OCI-LY7 (cell line): ENCODE results near the gene CD2BP2.

Experiments used
- EZH2phosphoT487 ChIP-seq: fragments of 200-600 bp; sonication (generic); IDR thresholded peaks from 2 replicates; pipeline ENCODE4 v1.6.1; 2018; ENCODE audit warnings: low read depth, borderline replicate concordance, mild to moderate bottlenecking, mixed run types, antibody characterized with exemption, low read length, moderate library complexity, mixed read lengths
- TF ChIP-seq, protein P1 (sequence below): fragments of 200-600 bp; sonication (generic); conservative IDR thresholded peaks from 2 replicates; pipeline ENCODE4 v1.5.1; 2014; ENCODE audit warnings: mild to moderate bottlenecking, antibody characterized with exemption, low read length, moderate library complexity, mixed read lengths

DNA sequence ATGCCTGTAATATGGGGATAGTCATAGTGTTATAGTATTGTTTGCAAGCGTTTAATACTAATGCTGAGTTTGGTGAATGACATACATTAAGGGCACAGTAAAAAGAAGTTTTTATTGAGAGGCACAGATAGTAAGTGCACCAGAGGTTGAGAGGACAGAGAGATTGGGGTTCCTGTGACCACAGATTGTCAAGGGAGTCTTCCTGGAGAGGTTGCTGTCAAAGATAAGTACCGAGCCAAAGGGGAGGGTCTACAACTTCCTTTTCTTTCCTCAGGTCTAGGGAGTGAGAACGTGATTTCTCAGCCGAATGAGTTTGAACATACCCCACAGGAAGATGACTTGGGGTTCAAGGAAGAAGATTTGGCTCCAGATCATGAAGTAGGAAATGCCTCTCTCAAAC lies 41.9 kb upstream of the CD2BP2 start:
- TF ChIP-seq, protein P1, sequence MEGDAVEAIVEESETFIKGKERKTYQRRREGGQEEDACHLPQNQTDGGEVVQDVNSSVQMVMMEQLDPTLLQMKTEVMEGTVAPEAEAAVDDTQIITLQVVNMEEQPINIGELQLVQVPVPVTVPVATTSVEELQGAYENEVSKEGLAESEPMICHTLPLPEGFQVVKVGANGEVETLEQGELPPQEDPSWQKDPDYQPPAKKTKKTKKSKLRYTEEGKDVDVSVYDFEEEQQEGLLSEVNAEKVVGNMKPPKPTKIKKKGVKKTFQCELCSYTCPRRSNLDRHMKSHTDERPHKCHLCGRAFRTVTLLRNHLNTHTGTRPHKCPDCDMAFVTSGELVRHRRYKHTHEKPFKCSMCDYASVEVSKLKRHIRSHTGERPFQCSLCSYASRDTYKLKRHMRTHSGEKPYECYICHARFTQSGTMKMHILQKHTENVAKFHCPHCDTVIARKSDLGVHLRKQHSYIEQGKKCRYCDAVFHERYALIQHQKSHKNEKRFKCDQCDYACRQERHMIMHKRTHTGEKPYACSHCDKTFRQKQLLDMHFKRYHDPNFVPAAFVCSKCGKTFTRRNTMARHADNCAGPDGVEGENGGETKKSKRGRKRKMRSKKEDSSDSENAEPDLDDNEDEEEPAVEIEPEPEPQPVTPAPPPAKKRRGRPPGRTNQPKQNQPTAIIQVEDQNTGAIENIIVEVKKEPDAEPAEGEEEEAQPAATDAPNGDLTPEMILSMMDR: no peak
- no peak for TF ChIP-seq EZH2phosphoT487
